ENCODE results near the gene ARRDC2.

The ARRDC2 gene

GRCh38 chr19:18059297-18059696, 51.3 kb downstream of the ARRDC2 start:
- DNase-seq = no peak

DNA sequence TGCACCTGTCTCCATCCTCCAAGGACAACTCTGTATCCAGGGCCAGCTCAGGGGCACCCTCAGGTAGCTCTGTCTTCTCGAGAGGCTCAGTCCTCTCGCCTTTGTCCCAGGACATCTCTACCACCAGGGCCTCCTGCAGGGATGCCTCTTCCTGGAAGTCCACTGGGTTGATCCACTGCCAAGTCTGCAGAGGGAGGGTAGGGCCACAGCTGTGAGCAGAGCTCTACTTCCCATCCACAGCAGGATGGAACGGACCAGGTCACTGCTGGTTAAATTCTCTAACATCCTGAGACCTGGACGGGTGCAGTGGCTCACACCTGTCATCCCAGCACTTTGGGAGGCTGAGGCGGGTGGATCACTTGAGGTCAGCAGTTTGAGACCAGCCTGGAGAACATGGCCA, 51.9 kb downstream of the ARRDC2 start:
- DNase-seq = no peak

DNA sequence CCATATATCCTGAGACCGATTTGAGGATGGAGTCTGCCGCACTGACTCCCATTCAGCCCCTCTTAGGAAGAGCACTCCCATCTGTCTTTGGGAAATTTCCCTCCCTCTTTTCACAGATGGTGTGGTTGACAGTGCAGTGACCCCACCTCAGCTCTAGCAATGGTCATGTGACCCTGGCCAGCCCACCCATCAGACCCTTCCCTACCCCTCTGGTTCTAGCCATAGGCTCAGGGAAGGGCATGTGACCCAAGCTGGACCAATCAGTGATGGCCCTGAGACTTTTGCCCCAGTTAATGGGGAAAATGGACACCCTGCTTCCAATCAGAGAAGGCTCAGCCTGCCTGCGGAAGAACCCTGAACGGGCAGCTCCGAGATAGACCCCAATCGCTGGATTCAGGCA, 52.5 kb downstream of the ARRDC2 start:
- DNase-seq = no peak

- DNase-seq = no peak
Observed at GRCh38 chr19:18062028-18062427, 54.1 kb downstream of the ARRDC2 start.

- no peak for DNase-seq
Observed at GRCh38 chr19:18063463-18063862, 55.5 kb downstream of the ARRDC2 start.

Data from RPMI8226 (cell line).